Keratinocyte (primary cell): ENCODE measurements around the gene FBXW10. TPM values are rescaled to one million over a fixed set of nuclear protein-coding genes. Genes with fewer than 3 reads are reported as not detected.
"Not testable (repeated sequence)": the region's sequence is repeated elsewhere in the genome, so short reads cannot be mapped to it uniquely, and the experiment has no call there.

Experiments used
- DNase-seq: peaks from one replicate; pipeline ENCODE4 v3.0.0-alpha.2; 2011; ENCODE audit warnings: low read depth, missing footprints, low spot score
- FAIRE-seq: peaks from 2 replicates; lab custom pipeline; 2011; peaks lifted over from hg19 to GRCh38; lab: Jason Lieb, UNC
- H2AFZ ChIP-seq: 2 replicates; pipeline ENCODE4 v1.6.0; 2012; ENCODE audit warnings: low read length, control low read depth, inconsistent platforms; ENCODE audit not compliant: control insufficient read depth
- H3K27ac ChIP-seq: 2 replicates; pipeline ENCODE4 v1.5.1; 2011; ENCODE audit warnings: low read length; ENCODE audit not compliant: control insufficient read depth, insufficient read depth
- H3K27me3 ChIP-seq: 3 replicates; pipeline ENCODE4 v1.6.0; 2011; ENCODE audit warnings: low read length; ENCODE audit not compliant: control insufficient read depth, insufficient read depth; ENCODE audit errors: extremely low read depth
- H3K36me3 ChIP-seq, 2 experiments: 2 replicates in 1 of 2; 3 replicates in 1 of 2; pipeline ENCODE4 v1.5.1; 2011; ENCODE audit warnings: low read length in 2 of 2, mild to moderate bottlenecking in 1 of 2; ENCODE audit not compliant: control insufficient read depth in 2 of 2, insufficient read depth in 2 of 2; ENCODE audit errors: extremely low read depth in 1 of 2
- H3K4me1 ChIP-seq: 3 replicates; pipeline ENCODE4 v1.5.1; 2011; ENCODE audit warnings: low read length; ENCODE audit not compliant: control insufficient read depth, insufficient read depth; ENCODE audit errors: extremely low read depth
- H3K4me2 ChIP-seq: 3 replicates; pipeline ENCODE4 v1.6.0; 2011; ENCODE audit warnings: low read depth, low read length; ENCODE audit not compliant: control insufficient read depth, insufficient read depth; ENCODE audit errors: extremely low read depth
- H3K4me3 ChIP-seq, 3 experiments: fragments of 200-600 bp in 1 of 3; sonication (generic) in 1 of 3; 2 replicates in 2 of 3; 3 replicates in 1 of 3; pipeline ENCODE4 v1.5.1; 2011 to 2016; ENCODE audit warnings: low read length in 3 of 3, mild to moderate bottlenecking in 3 of 3, control low read depth in 2 of 3, inconsistent platforms in 1 of 3, low read depth in 1 of 3, mixed read lengths in 1 of 3, mixed run types in 1 of 3, moderate library complexity in 1 of 3; ENCODE audit not compliant: control insufficient read depth in 2 of 3, insufficient read depth in 2 of 3; ENCODE audit errors: extremely low read depth in 1 of 3
- H3K79me2 ChIP-seq: 2 replicates; pipeline ENCODE4 v1.6.0; 2012; ENCODE audit warnings: low read length; ENCODE audit not compliant: control insufficient read depth, insufficient read depth
- H3K9ac ChIP-seq: 3 replicates; pipeline ENCODE4 v1.6.0; 2011; ENCODE audit warnings: low read length; ENCODE audit not compliant: control insufficient read depth, insufficient read depth; ENCODE audit errors: extremely low read depth
- H3K9me1 ChIP-seq: 3 replicates; pipeline ENCODE4 v1.6.0; 2011; ENCODE audit warnings: low read length; ENCODE audit not compliant: control insufficient read depth, insufficient read depth; ENCODE audit errors: extremely low read depth
- H3K9me3 ChIP-seq: 2 replicates; pipeline ENCODE4 v1.5.1; 2012; ENCODE audit warnings: low read depth, low read length; ENCODE audit not compliant: control insufficient read depth
- H4K20me1 ChIP-seq: 3 replicates; pipeline ENCODE4 v1.6.0; 2011; ENCODE audit warnings: low read length; ENCODE audit not compliant: control insufficient read depth, insufficient read depth; ENCODE audit errors: extremely low read depth
- dilution Hi-C: fragments of 300-500 bp; cut with MboI; formaldehyde crosslinking; loops from one replicate; pipeline ENCODE4 v1.7.0; 2020; ENCODE audit warnings: low sequenced_read_pairs; ENCODE audit not compliant: extremely low pct_ligation_motif_present
- polyA plus RNA-seq, 5 experiments: library from polyadenylated mRNA; depleted of rRNA in 3 of 5; stranded (reverse) in 3 of 5; stranded (forward) in 1 of 5; unstranded in 1 of 5; fragments of >200 nt; gene quantifications; 1 replicate in 1 of 5; 2 replicates in 3 of 5; 3 replicates in 1 of 5; pipeline versions ENCODE4 v1.2.1 to v1.2.3, GENCODE V29; 2011 to 2012; ENCODE audit warnings: missing spikeins in 2 of 5, low read depth in 1 of 5, low replicate concordance in 1 of 5

The FBXW10 gene
- polyA plus RNA-seq, 1 donor (not counting 4 experiments of a cell fraction or from before 2014, with no cell fraction given) = 0.25 TPM

GRCh38 chr17:18760221-18760620 is 16.4 kb downstream of the FBXW10 start:
- H3K36me3 ChIP-seq, H3K27me3 ChIP-seq, H3K4me3 ChIP-seq, H3K4me2 ChIP-seq, DNase-seq, H3K9me1 ChIP-seq, H3K4me1 ChIP-seq, H4K20me1 ChIP-seq, dilution Hi-C loops, H3K79me2 ChIP-seq, H2AFZ ChIP-seq, FAIRE-seq, H3K9ac ChIP-seq, H3K27ac ChIP-seq, H3K9me3 ChIP-seq: not testable (repeated sequence)

- H3K9ac ChIP-seq, H3K4me2 ChIP-seq, H3K4me3 ChIP-seq, H3K36me3 ChIP-seq, H3K27me3 ChIP-seq, H3K79me2 ChIP-seq, dilution Hi-C loops, DNase-seq, H3K4me1 ChIP-seq, H2AFZ ChIP-seq, H3K9me3 ChIP-seq, H3K9me1 ChIP-seq, H4K20me1 ChIP-seq, H3K27ac ChIP-seq: not testable (repeated sequence)
- FAIRE-seq = peak; percentile 52
Measured at GRCh38 chr17:18770572-18770971, 26.7 kb downstream of the FBXW10 start.

GRCh38 chr17:18771066-18771465 is 27.2 kb downstream of the FBXW10 start:
- H3K4me3 ChIP-seq, FAIRE-seq, dilution Hi-C loops: not testable (repeated sequence)

More at GRCh38 chr17:18771066-18771465, 27.2 kb downstream of the FBXW10 start:
- not testable (repeated sequence) for H2AFZ ChIP-seq, H3K9me1 ChIP-seq, H3K4me1 ChIP-seq, H3K79me2 ChIP-seq, DNase-seq, H3K4me2 ChIP-seq, H4K20me1 ChIP-seq, H3K9ac ChIP-seq, H3K27me3 ChIP-seq, H3K9me3 ChIP-seq, H3K27ac ChIP-seq, H3K36me3 ChIP-seq
